ENCODE measurements around the gene SDC3.

Gene SDC3

DNA sequence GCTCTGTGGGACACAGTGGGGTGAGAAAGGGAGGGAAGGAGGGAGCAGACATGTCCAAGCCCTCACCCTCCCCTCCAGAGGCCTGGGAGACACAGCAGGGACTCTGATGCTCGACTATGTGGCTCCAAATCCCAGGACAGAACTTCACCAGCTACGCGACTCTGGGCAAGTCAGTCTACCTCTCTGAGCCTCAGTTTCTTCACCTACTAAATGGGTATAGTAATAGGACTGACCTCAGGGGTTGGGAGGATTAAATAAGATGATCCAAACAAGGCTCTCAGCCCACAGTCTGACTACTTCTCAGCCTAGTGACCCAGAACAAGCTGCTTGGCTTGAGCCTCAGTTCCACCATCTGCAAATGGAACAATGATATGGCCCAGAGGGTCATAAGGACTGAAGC, 19.6 kb downstream of the SDC3 start:
- TF ChIP-seq, protein P1, sequence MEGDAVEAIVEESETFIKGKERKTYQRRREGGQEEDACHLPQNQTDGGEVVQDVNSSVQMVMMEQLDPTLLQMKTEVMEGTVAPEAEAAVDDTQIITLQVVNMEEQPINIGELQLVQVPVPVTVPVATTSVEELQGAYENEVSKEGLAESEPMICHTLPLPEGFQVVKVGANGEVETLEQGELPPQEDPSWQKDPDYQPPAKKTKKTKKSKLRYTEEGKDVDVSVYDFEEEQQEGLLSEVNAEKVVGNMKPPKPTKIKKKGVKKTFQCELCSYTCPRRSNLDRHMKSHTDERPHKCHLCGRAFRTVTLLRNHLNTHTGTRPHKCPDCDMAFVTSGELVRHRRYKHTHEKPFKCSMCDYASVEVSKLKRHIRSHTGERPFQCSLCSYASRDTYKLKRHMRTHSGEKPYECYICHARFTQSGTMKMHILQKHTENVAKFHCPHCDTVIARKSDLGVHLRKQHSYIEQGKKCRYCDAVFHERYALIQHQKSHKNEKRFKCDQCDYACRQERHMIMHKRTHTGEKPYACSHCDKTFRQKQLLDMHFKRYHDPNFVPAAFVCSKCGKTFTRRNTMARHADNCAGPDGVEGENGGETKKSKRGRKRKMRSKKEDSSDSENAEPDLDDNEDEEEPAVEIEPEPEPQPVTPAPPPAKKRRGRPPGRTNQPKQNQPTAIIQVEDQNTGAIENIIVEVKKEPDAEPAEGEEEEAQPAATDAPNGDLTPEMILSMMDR (IDR thresholded peaks at IDR 0.05; ENCODE audit: control insufficient read depth, extremely low read depth, insufficient read depth) = no peak
- DNase-seq (ENCODE audit: low read depth) = no peak
- no peak overlapping the region for H3K4me3 ChIP-seq (ENCODE audit: low read depth, low read length)

DNA sequence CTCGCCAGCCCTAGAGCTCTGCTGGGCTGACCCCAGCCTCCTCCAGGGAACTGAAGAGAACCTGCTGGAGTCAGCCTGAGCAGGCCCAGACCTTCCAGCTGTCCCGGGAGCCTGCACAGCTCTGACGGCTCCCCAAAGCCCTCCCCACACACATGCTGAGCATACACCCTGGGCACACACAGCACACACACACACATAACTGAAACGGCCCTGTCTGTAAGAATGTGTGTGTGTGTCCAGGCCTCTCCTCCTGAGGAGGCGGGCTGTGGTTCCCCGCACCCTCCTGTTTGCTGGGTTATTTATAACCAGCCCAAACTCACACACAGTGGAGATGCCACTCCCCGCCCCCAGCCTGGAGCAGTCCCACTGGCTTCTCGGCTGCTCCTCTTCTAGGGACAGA, 20.2 kb downstream of the SDC3 start:
- no peak overlapping the region for H3K4me3 ChIP-seq (ENCODE audit: low read depth, low read length)
- no peak for DNase-seq (ENCODE audit: low read depth)
- TF ChIP-seq, protein P1 (IDR thresholded peaks at IDR 0.05; ENCODE audit: control insufficient read depth, extremely low read depth, insufficient read depth) = no peak

DNA sequence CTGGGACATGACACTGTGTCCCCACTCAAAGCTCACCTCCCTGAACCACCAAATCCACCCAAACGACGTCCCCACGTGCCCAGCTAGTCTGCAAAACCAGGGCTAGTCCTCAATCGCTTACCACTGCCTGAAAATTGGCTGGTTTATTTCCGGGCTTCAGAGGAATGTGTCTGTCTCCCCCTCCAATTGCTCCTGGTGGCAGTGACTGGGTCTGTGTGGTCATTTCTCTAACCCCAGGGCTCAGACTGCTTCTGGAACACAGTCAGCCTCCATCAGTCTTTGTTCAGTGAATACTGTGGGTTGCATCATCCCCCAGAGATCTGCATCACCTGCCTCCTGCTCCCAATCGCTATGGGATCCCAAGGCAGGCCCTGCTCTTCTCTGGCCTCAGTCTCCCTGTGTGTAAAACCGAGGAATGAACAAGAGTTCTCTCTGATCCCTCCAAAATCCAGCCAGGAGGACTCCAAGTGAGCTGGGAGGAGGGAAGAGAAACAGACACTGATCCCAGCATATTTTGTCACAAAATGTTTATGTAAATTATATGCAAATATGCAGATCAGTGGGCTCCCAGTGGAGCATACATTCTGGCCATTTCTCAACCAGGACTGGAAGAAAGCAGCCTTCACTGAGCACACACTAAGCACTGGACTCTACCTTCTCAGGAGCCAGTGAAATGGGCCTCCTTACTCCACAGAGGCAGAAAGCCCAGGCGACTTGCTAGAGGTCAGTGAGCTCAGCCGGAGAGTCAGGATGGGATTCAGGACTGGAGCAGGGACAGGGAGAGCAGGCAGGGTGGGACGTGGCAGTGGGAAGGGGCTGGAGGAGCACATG, 20.9 kb downstream of the SDC3 start:
- DNase-seq (ENCODE audit: low read depth) = no peak
- H3K4me3 ChIP-seq (ENCODE audit: low read depth, low read length) = no peak overlapping the region
- TF ChIP-seq, protein P1 (IDR thresholded peaks at IDR 0.05; ENCODE audit: control insufficient read depth, extremely low read depth, insufficient read depth) = no peak

DNA sequence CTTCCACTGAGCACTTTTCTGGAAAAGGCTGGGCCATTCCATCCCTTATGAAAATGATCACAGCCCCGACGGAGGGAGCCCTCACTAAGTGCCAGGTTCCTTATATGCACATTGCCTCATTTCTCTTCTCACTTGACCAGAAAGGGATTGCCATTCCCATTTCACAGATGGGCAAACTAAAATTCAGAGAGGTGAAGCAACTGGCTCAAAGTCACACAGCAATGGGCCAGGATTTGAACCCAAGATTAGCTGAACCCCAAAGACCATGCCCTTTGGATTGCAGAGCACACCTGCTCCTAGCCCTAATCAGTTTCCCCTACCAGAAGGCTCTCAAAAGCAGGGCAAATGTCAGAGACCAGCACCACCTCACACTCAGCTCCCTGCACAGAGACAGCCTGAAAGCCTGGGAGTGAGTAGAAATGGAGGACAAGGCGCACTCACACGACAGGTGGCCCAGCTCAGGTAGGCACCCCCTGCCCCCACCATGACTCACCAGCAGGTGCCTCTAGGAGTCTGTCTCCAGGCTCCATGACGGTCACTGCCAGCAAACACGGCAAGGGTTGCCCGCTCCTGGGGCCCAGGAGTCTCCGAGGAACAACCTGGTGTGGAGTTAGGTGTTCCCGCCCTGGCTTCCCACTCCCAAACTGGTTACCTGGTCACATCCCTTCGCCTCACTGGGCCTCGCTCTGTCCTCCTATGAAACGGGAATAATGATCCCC, 21.7 kb downstream of the SDC3 start:
- no peak overlapping the region for H3K4me3 ChIP-seq (ENCODE audit: low read depth, low read length)
- no peak for DNase-seq (ENCODE audit: low read depth)
- TF ChIP-seq, protein P1 (IDR thresholded peaks at IDR 0.05; ENCODE audit: control insufficient read depth, extremely low read depth, insufficient read depth) = no peak

DNA sequence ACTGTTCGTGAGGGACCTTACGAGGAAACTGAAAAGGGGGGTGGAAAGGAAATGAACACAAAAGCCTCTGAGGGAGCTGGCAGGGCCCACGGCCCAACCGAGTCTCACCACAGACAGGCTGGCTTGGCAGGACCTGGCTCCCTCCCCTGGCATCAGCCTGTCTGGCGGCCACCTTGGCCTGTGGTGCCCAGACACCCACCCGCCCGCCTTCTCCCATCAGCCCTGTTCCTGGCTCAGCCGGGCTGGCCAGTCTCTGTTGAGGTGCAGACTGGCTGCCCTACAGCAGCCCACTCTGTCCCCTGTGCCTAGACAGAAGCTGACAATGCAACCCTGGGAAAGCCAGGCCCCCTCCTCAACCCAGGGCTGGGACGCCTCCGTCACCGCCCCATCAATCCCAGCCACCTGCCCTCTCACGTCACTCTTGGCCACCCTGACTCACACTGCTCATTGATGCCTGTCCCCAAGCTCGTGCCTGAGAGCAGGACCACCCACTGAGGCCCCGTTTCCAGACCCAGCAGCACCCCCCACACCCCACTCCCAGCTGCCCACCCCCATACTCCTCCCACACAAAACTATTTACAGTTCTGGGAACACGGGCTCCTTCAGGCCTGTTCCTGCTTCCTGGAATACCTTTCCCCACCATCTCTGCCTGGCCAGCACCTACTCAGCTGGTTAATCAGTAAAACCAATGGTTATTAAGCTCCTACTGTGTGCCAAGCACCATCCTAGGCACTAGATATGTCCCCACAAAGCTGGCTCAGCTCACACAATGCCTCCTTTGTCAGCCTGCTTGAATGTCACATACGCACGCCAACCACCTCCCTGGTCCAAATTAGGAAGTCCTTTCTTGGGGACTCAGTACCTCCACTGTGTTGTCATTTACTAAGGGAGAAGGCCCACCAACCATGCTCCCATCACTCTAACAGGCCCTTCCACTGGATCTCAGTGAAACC, 22.7 kb downstream of the SDC3 start:
- TF ChIP-seq, protein P1 (IDR thresholded peaks at IDR 0.05; ENCODE audit: control insufficient read depth, extremely low read depth, insufficient read depth) = no peak
- DNase-seq (ENCODE audit: low read depth) = no peak
- H3K4me3 ChIP-seq (ENCODE audit: low read depth, low read length) = no peak overlapping the region

DNA sequence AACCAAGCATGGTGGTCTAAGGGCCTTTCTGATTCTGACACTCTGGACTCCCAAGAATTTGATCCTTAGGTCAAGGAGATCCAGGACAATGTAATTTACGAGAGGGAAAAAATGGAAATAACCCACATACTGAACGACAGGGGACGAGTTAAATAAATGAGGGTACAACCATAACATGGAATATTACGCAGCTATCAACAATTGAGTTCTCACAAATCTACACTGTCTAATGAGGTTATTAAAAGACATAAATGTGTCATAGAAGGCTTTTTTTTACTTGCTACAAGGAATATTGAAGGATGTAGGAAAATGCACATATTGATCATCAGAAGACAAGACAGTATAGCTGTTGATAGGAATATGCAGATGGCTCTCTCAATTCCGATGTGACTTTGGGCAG, 23.8 kb downstream of the SDC3 start:
- DNase-seq (ENCODE audit: low read depth) = no peak
- H3K4me3 ChIP-seq (ENCODE audit: low read depth, low read length) = no peak overlapping the region
- TF ChIP-seq, protein P1 (IDR thresholded peaks at IDR 0.05; ENCODE audit: control insufficient read depth, extremely low read depth, insufficient read depth) = no peak
